ENCODE measurements around the gene CD99L2. TPM values are rescaled to one million over a fixed set of nuclear protein-coding genes. Genes with fewer than 3 reads are reported as not detected.

Gene CD99L2
- polyA plus RNA-seq, 3 donors: 13.1 to 18.4 (median 16.7) TPM

- H3K36me3 ChIP-seq (replicated peaks in 1 of 2; ENCODE audit: control insufficient read depth in 1 of 2, insufficient read depth in 2 of 2, low read length in 2 of 2): peaks cover 37 to 80% of the 10 kb centered on the region in 2 donors
- WGBS (ENCODE audit: insufficient coverage): no CpG with 5 or more reads among the region's 3 CpGs
- no peaks in the 10 kb centered on the region for H3K27me3 ChIP-seq (ENCODE audit: control insufficient read depth in 2 of 2, insufficient read depth in 2 of 2, low read length in 2 of 2)
- intact Hi-C loops (cut with micrococcal nuclease): no loop called here
- Mint-ChIP-seq H3K4me1 (peaks cover 10% of the 10 kb centered on the region), H3K9me3 (peaks cover 0 to 1% (median 0%) of the 10 kb centered on the region in 7 donors), H3K27me3 (ENCODE audit: low read depth in 3 of 3) (peaks cover 0 to 8% (median 0%) of the 10 kb centered on the region in 3 donors), H3K4me3 (no peak overlapping the region), H3K36me3 (peaks cover 50 to 52% of the 10 kb centered on the region in 2 donors), H3K27ac (no peak overlapping the region)
- H3K4me1 ChIP-seq (ENCODE audit: control insufficient read depth in 1 of 2, insufficient read depth in 2 of 2, low read length in 2 of 2): peaks cover 0 to 10% of the 10 kb centered on the region in 2 donors
- no peak overlapping the region for H2AFZ ChIP-seq (ENCODE audit: insufficient read depth, low read depth, low read length, poor library complexity, severe bottlenecking)
- no peaks in the 10 kb centered on the region for H3K9me3 ChIP-seq (replicated peaks in 1 of 2; ENCODE audit: control insufficient read depth in 1 of 2, insufficient read depth in 1 of 2, low read length in 2 of 2)
- H3K4me3 ChIP-seq (replicated peaks in 1 of 3; ENCODE audit: low read depth in 2 of 3, low read length in 3 of 3): no peak overlapping the region
- no peak overlapping the region for H3K4me2 ChIP-seq (replicated peaks; ENCODE audit: extremely low read depth, low read length, poor library complexity, severe bottlenecking)
- no peak overlapping the region for H3K9ac ChIP-seq (ENCODE audit: insufficient read depth, low read length, poor library complexity, severe bottlenecking)
- no peak for DNase-seq
- H3K79me2 ChIP-seq (ENCODE audit: insufficient read depth, low read length): no peaks in the 10 kb centered on the region
- no peak for TF ChIP-seq CTCF (IDR thresholded peaks at IDR 0.05)
- H4K20me1 ChIP-seq (ENCODE audit: insufficient read depth, low read length): no peaks in the 10 kb centered on the region
- H3K27ac ChIP-seq (ENCODE audit: low read depth in 1 of 2, low read length in 2 of 2): no peak overlapping the region
These were observed 166.7 kb downstream of the CD99L2 start for GRCh38 chrX:150731795-150732194.

GRCh38 chrX:150730719-150731118 is 167.7 kb downstream of the CD99L2 start:
- H3K4me3 ChIP-seq (replicated peaks in 1 of 3; ENCODE audit: low read depth in 2 of 3, low read length in 3 of 3): no peak overlapping the region
- H3K4me1 ChIP-seq (ENCODE audit: control insufficient read depth in 1 of 2, insufficient read depth in 2 of 2, low read length in 2 of 2): peaks cover 0 to 1% of the 10 kb centered on the region in 2 donors
- Mint-ChIP-seq H3K36me3 (peaks cover 52 to 61% of the 10 kb centered on the region in 2 donors), H3K4me1 (peaks cover 6% of the 10 kb centered on the region), H3K4me3 (no peak overlapping the region), H3K27me3 (ENCODE audit: low read depth in 3 of 3) (peaks cover 0 to 8% (median 0%) of the 10 kb centered on the region in 3 donors), H3K27ac (no peak overlapping the region), H3K9me3 (peaks cover 0 to 1% (median 0%) of the 10 kb centered on the region in 7 donors)
- H3K36me3 ChIP-seq (replicated peaks in 1 of 2; ENCODE audit: control insufficient read depth in 1 of 2, insufficient read depth in 2 of 2, low read length in 2 of 2): peaks cover 40 to 89% of the 10 kb centered on the region in 2 donors
- H3K4me2 ChIP-seq (replicated peaks; ENCODE audit: extremely low read depth, low read length, poor library complexity, severe bottlenecking): no peak overlapping the region
- no peaks in the 10 kb centered on the region for H3K9me3 ChIP-seq (replicated peaks in 1 of 2; ENCODE audit: control insufficient read depth in 1 of 2, insufficient read depth in 1 of 2, low read length in 2 of 2)
- TF ChIP-seq CTCF (IDR thresholded peaks at IDR 0.05): no peak
- H3K27ac ChIP-seq (ENCODE audit: low read depth in 1 of 2, low read length in 2 of 2): no peak overlapping the region
- no peak overlapping the region for H3K9ac ChIP-seq (ENCODE audit: insufficient read depth, low read length, poor library complexity, severe bottlenecking)
- H3K79me2 ChIP-seq (ENCODE audit: insufficient read depth, low read length): no peaks in the 10 kb centered on the region
- H2AFZ ChIP-seq (ENCODE audit: insufficient read depth, low read depth, low read length, poor library complexity, severe bottlenecking): no peak overlapping the region
- no peaks in the 10 kb centered on the region for H4K20me1 ChIP-seq (ENCODE audit: insufficient read depth, low read length)
- no CpG with 5 or more reads among the region's 6 CpGs for WGBS (ENCODE audit: insufficient coverage)
- no peak for DNase-seq
- intact Hi-C loops (cut with micrococcal nuclease): no loop called here
- no peaks in the 10 kb centered on the region for H3K27me3 ChIP-seq (ENCODE audit: control insufficient read depth in 2 of 2, insufficient read depth in 2 of 2, low read length in 2 of 2)
